GM19035 (cell line): ENCODE data around the gene OTX2.

Experiments
- ATAC-seq: cut with Tn5 transposase; IDR thresholded peaks from one replicate; pipeline ENCODE4 v1.9.1; 2021; ENCODE audit not compliant: unreplicated experiment

Gene OTX2

GRCh38 chr14:56810147-56810719 is at the start of gene OTX2:
TSS of gene OTX2 (minus strand) at chr14:56810479. CDS start at chr14:56805456, 5,023 bp downstream.
- no peak for ATAC-seq

GRCh38 chr14:56858422-56858821 is 48.1 kb upstream of the OTX2 start:
- no peak for ATAC-seq

DNA sequence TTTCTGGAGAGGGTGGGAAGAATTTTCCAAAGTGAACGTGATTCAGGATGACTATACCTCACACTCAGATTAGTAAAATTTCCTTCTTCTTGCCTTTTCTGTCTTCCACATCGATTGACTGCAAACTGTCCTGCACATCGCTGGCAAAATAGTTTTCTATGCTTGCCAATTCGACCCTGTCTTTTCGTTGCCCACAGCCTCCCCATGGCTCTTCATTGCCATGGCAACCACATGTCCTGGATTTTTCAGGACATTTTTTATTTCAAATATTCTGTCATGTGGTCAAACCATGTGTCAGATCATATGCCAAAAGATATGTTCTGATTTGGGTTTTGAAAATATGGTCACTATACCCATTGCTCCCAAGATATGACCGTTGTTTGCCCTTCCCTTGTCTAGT is 46.9 kb upstream of the OTX2 start:
- no peak for ATAC-seq

GRCh38 chr14:56855891-56856461 is 45.7 kb upstream of the OTX2 start:
- ATAC-seq: no peak

- no peak for ATAC-seq
These were observed 44.0 kb upstream of the OTX2 start for GRCh38 chr14:56854325-56854724.

GRCh38 chr14:56846970-56847930 is 37.0 kb upstream of the OTX2 start:
- ATAC-seq: no peak

GRCh38 chr14:56844406-56845002 is 34.2 kb upstream of the OTX2 start:
- no peak for ATAC-seq

- no peak for ATAC-seq
These were observed 31.3 kb upstream of the OTX2 start for GRCh38 chr14:56841611-56842010.

- ATAC-seq: no peak
These were observed 29.9 kb upstream of the OTX2 start for GRCh38 chr14:56840221-56840620.

DNA sequence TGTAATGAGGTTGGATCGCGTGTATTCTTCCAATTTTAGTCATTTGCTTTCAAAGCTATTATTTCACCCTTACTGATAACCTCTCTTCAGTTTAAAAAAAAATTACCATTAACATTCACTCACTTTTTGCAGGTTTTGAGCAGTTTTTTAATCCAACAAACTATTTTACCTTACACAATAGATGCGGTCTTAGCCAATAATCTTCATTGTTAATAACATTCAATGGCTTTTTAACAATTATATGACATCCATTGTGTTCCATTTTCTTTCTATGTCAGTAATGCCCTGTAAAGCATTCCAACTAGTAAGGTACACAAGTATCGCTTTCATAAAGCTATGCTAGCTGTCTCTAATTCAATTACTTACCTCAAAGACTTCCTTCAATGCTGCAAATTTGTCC is 18.9 kb upstream of the OTX2 start:
- no peak for ATAC-seq

- no peak for ATAC-seq
These were observed 15.9 kb upstream of the OTX2 start for GRCh38 chr14:56826214-56826613.

GRCh38 chr14:56821805-56822610 is 11.7 kb upstream of the OTX2 start:
- no peak for ATAC-seq

GRCh38 chr14:56821177-56821576 is 10.9 kb upstream of the OTX2 start:
- no peak for ATAC-seq

DNA sequence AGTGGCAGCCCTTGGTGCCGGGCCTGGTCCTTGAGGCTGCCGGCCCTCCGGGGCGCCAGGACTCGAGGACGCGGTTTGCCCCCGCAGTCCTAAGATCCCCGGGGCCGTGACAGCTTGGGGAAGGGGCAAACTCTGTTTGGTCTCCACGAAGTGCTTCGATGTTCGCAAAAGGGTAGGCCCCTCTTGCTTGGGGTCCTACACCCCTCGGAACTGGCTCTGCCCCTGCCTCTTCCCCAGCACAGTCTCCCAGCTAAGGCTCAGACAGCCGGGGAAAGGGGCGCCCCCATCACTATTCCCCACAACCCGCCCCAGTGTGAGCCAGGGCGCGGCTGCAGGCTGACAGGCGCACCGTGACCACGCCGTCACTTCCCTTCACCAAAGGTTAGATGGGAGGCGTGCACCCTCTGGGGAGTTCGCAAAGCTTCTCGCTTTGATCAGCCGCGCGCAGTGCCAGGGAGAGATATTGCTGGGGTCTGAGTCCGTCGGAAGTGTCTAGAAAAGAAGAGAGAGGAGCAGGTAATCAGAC is 7.2 kb upstream of the OTX2 start:
- ATAC-seq: no peak

DNA sequence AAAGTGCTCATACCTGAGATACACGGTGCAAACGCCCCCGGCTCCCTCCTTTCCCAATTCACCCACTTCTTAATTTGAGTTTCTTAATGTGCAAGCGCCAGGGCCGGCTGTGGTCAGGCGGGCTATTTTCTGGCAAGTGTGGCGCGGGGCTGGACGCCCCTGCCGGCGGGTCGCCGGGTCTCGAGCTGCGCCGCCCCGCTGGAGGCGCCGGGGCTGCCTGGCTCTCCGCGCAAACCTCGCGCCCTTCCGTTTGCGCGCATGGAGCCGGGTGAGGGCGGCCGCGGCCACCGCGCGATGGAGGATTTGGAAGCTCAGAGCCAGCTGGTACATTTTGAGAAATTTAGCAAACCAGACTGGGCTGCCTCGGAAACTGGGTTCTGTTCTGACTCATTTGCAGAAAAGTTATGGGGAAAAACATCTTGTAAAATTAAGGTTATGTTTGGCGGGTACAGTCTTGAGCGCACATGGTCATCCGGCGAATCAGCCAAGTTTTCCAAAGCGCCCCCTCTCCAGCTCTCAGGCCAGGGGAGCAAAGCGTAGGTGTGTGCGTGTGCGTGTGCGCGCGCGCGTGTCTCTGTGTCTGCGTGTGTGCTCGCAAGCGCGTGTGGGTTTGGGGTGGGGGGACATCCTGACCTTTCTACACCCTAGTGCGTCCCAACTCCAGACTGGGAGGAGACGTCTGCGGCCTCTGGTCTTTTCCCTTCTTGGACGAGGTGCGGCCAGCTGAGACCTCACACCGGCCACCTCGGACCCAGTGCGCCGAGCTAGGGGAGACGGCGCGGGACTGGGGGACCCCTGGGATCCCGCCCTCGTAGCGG is 6.5 kb upstream of the OTX2 start:
- no peak for ATAC-seq

DNA sequence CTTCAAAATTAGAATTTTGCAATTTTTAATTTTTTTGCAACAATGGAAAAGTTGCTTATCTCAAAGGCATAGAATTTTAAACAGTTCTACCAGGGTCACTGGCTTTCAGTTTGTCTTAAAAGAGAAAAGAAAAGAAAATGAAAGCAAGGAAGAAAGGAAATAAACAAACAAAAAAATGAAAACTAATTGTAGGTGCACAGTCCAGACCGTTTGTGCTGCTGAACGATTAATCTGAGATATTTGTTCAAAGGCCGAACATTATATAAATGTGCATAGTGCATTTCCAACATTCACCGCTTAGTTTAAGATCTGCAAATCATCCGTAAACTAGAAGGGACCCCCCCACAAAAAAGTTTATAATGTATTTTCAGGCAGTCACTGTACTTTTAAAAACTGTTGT is 5.5 kb upstream of the OTX2 start:
- no peak for ATAC-seq

- no peak for ATAC-seq
These were observed 4.9 kb upstream of the OTX2 start for GRCh38 chr14:56814969-56815700.

DNA sequence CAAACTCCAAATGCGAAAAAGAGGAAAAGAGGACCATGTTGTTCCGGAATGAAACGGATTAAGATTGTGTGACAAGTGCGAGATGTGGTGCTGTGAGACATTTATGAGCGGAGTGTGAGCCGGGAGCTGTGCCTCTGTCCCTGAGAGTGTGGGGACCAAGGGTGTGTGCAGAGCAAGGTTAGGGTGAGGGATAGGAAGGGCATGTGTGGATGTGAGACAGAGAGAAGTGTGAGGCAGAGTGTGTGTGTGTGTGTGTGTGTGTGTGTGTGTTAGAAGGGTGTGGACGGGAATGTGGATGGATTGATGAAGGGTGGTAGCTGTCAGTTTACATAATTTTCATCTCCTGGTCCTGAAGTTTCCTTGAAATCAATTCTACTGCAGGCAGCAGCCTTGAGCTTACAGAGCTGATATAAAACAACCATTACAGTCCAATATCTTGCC is 4.3 kb upstream of the OTX2 start:
- ATAC-seq: no peak

DNA sequence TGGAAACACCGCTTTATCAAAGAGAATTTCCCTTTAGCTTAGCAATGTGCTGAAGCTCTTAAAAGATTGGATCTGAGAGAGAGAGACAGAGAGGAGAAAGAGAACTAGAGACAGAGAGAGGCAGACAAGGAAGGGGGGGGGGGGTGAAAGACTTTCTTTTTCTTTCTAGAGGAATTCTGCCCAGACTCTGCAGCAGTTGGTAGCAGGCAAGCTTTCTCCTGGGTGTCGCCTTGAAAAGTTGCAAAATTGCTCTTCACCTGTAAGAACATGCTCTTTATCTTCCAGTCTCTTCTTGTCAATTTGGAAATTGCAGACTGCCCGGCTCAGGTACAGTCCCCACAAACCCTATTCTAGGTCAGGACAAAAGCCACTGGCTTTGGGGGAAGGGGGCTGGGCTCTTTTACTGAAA is 2.9 kb upstream of the OTX2 start:
- no peak for ATAC-seq
